Measurements from ENCODE around the gene STK16. TPM values are rescaled to one million over a fixed set of nuclear protein-coding genes. Genes with fewer than 3 reads are reported as not detected.

Gene STK16
- total and polyA plus RNA-seq, 2 of the 13 experiments (the other 11 are each of a cell fraction or from before 2014, with no cell fraction given), result 28.0 to 50.9 TPM

DNA sequence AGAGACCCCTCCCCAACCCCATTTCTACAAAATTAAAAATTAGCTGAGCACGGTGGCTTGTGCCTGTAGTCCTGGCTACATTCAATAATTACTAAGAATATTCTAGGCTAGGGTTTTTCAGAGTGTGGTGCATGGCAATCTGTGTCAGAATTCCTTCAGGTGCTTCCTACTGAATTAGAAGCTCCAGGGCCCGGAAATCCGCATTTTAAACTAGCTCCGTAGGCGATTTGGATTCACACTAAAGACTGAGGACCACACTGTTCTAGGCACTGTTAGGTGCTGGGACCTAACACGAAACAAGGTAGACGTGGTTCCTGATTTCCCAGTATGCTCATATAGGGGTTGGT is 39.3 kb upstream of the STK16 start (continued):
- no peak for TF ChIP-seq KDM5A (IDR thresholded peaks at IDR 0.05; ENCODE audit: borderline replicate concordance, low read length)
- TF ChIP-seq, protein P1, sequence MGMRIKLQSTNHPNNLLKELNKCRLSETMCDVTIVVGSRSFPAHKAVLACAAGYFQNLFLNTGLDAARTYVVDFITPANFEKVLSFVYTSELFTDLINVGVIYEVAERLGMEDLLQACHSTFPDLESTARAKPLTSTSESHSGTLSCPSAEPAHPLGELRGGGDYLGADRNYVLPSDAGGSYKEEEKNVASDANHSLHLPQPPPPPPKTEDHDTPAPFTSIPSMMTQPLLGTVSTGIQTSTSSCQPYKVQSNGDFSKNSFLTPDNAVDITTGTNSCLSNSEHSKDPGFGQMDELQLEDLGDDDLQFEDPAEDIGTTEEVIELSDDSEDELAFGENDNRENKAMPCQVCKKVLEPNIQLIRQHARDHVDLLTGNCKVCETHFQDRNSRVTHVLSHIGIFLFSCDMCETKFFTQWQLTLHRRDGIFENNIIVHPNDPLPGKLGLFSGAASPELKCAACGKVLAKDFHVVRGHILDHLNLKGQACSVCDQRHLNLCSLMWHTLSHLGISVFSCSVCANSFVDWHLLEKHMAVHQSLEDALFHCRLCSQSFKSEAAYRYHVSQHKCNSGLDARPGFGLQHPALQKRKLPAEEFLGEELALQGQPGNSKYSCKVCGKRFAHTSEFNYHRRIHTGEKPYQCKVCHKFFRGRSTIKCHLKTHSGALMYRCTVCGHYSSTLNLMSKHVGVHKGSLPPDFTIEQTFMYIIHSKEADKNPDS (CRISPR knock-in tag; IDR thresholded peaks at IDR 0.05), result no peak
- TF ChIP-seq ZSCAN21 (CRISPR knock-in tag; IDR thresholded peaks at IDR 0.05; ENCODE audit: borderline replicate concordance), result 0 out of 2 replicates have a peak, but pooled peaks have one; percentile 3
- TF ChIP-seq SRY (CRISPR knock-in tag; IDR thresholded peaks at IDR 0.05), result no peak
- TF ChIP-seq AGO2 (optimal IDR thresholded peaks at IDR 0.05; ENCODE audit: low read depth, low read length), result no peak
- no peak for TF ChIP-seq ZNF292 (CRISPR knock-in tag; IDR thresholded peaks at IDR 0.05; ENCODE audit: borderline replicate concordance, low read depth)
- no peak for TF ChIP-seq TOE1 (CRISPR knock-in tag; IDR thresholded peaks at IDR 0.05)
- TF ChIP-seq HNRNPH1 (optimal IDR thresholded peaks at IDR 0.05; ENCODE audit: low read depth, low read length), result no peak
- TF ChIP-seq, protein P2, sequence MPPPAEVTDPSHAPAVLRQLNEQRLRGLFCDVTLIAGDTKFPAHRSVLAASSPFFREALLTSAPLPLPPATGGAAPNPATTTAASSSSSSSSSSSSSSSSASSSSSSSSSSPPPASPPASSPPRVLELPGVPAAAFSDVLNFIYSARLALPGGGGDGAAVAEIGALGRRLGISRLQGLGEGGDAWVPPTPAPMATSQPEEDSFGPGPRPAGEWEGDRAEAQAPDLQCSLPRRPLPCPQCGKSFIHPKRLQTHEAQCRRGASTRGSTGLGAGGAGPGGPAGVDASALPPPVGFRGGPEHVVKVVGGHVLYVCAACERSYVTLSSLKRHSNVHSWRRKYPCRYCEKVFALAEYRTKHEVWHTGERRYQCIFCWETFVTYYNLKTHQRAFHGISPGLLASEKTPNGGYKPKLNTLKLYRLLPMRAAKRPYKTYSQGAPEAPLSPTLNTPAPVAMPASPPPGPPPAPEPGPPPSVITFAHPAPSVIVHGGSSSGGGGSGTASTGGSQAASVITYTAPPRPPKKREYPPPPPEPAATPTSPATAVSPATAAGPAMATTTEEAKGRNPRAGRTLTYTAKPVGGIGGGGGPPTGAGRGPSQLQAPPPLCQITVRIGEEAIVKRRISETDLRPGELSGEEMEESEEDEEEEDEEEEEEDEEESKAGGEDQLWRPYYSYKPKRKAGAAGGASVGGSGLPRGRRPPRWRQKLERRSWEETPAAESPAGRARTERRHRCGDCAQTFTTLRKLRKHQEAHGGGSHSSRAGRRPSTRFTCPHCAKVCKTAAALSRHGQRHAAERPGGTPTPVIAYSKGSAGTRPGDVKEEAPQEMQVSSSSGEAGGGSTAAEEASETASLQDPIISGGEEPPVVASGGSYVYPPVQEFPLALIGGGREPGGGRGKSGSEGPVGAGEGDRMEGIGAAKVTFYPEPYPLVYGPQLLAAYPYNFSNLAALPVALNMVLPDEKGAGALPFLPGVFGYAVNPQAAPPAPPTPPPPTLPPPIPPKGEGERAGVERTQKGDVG (CRISPR knock-in tag; IDR thresholded peaks at IDR 0.05; ENCODE audit: borderline replicate concordance), result no peak
- no peak for TF ChIP-seq KLF9 (CRISPR knock-in tag; IDR thresholded peaks at IDR 0.05; ENCODE audit: low read depth)
- no peak for TF ChIP-seq MBD4 (IDR thresholded peaks at IDR 0.05; ENCODE audit: borderline replicate concordance, low read length)
- TF ChIP-seq, protein P3, sequence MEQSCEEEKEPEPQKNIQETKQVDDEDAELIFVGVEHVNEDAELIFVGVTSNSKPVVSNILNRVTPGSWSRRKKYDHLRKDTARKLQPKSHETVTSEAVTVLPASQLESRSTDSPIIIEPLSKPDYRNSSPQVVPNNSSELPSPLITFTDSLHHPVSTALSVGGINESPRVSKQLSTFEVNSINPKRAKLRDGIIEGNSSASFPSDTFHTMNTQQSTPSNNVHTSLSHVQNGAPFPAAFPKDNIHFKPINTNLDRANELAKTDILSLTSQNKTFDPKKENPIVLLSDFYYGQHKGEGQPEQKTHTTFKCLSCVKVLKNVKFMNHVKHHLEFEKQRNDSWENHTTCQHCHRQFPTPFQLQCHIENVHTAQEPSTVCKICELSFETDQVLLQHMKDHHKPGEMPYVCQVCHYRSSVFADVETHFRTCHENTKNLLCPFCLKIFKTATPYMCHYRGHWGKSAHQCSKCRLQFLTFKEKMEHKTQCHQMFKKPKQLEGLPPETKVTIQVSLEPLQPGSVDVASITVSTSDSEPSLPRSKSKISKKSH (CRISPR knock-in tag; IDR thresholded peaks at IDR 0.05; ENCODE audit: borderline replicate concordance), result no peak
- TF ChIP-seq SIX4 (CRISPR knock-in tag; IDR thresholded peaks at IDR 0.05), result no peak; the same call in 1 of the 2 replicates
- 0 out of 2 replicates have a peak, but pooled peaks have one; percentile 49 for TF ChIP-seq ZNF430 (CRISPR knock-in tag; IDR thresholded peaks at IDR 0.05)
- TF ChIP-seq HDAC6 (IDR thresholded peaks at IDR 0.05; ENCODE audit: low read depth, low read length), result no peak
- TF ChIP-seq, protein P4, sequence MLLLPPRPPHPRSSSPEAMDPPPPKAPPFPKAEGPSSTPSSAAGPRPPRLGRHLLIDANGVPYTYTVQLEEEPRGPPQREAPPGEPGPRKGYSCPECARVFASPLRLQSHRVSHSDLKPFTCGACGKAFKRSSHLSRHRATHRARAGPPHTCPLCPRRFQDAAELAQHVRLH (CRISPR knock-in tag; IDR thresholded peaks at IDR 0.05; ENCODE audit: borderline replicate concordance, low read depth), result no peak
- TF ChIP-seq, protein P5, sequence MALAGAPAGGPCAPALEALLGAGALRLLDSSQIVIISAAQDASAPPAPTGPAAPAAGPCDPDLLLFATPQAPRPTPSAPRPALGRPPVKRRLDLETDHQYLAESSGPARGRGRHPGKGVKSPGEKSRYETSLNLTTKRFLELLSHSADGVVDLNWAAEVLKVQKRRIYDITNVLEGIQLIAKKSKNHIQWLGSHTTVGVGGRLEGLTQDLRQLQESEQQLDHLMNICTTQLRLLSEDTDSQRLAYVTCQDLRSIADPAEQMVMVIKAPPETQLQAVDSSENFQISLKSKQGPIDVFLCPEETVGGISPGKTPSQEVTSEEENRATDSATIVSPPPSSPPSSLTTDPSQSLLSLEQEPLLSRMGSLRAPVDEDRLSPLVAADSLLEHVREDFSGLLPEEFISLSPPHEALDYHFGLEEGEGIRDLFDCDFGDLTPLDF (CRISPR knock-in tag; IDR thresholded peaks at IDR 0.05), result no peak
- TF ChIP-seq CBFB (CRISPR knock-in tag; IDR thresholded peaks at IDR 0.05), result no peak
